GM23338 (cell line): Measurements from ENCODE around the gene CNTNAP4. TPM values are rescaled to one million over a fixed set of nuclear protein-coding genes. Genes with fewer than 3 reads are reported as not detected.

ENCODE experiments used
- ATAC-seq: fragments of 200-7000 bp; cut with Tn5 transposase; 3 replicates; pipeline ENCODE4 v1.9.1; 2020
- DNase-seq: peaks from one replicate; pipeline ENCODE4 v3.0.0-alpha.2; 2015; ENCODE audit warnings: low spot score
- H2AFZ ChIP-seq: fragments of 200-600 bp; sonication (generic); 2 replicates; pipeline ENCODE4 v1.8.0; 2016; ENCODE audit warnings: antibody characterized with exemption, mild to moderate bottlenecking, moderate library complexity
- H3F3A ChIP-seq: fragments of 200-600 bp; sonication (generic); replicated peaks from 2 replicates; pipeline ENCODE4 v1.8.0; 2017; ENCODE audit warnings: antibody characterized with exemption, mixed run types, low read depth
- H3K27ac ChIP-seq: fragments of 200-600 bp; sonication (generic); 2 replicates; pipeline ENCODE4 v1.6.1; 2016; ENCODE audit warnings: low read depth
- H3K27me3 ChIP-seq: fragments of 200-600 bp; sonication (generic); 2 replicates; pipeline ENCODE4 v1.8.0; 2016; ENCODE audit warnings: mild to moderate bottlenecking, mixed run types, moderate library complexity; ENCODE audit not compliant: insufficient read depth
- H3K36me3 ChIP-seq: fragments of 200-600 bp; sonication (generic); 2 replicates; pipeline ENCODE4 v1.8.0; 2016; ENCODE audit warnings: mild to moderate bottlenecking; ENCODE audit not compliant: insufficient read depth
- H3K4me1 ChIP-seq: fragments of 200-600 bp; sonication (generic); 2 replicates; pipeline ENCODE4 v1.8.0; 2016; ENCODE audit warnings: mild to moderate bottlenecking, moderate library complexity; ENCODE audit not compliant: insufficient read depth
- H3K4me2 ChIP-seq: fragments of 200-600 bp; sonication (generic); 2 replicates; pipeline ENCODE4 v1.7.1; 2017; ENCODE audit warnings: mixed run types
- H3K4me3 ChIP-seq: fragments of 200-600 bp; sonication (generic); 2 replicates; pipeline ENCODE4 v1.6.1; 2016; ENCODE audit warnings: mixed run types
- H3K79me2 ChIP-seq: fragments of 200-600 bp; sonication (generic); replicated peaks from 2 replicates; pipeline ENCODE4 v1.8.0; 2017; ENCODE audit warnings: mild to moderate bottlenecking; ENCODE audit not compliant: insufficient read depth
- H3K9me2 ChIP-seq: fragments of 200-600 bp; sonication (generic); 2 replicates; pipeline ENCODE4 v1.8.0; 2017; ENCODE audit not compliant: insufficient read depth
- H4K20me1 ChIP-seq: fragments of 200-600 bp; sonication (generic); replicated peaks from 2 replicates; pipeline ENCODE4 v1.8.0; 2017; ENCODE audit warnings: mild to moderate bottlenecking; ENCODE audit not compliant: insufficient read depth
- H3K27ac Mint-ChIP-seq: 2 replicates; pipeline ENCODE4 v1.8.0; 2020; ENCODE audit warnings: inconsistent platforms, mild to moderate bottlenecking, moderate library complexity, mixed read lengths
- H3K27me3 Mint-ChIP-seq: 3 replicates; pipeline ENCODE4 v1.8.0; 2022; ENCODE audit warnings: low read depth, mild to moderate bottlenecking, moderate library complexity, mixed read lengths, inconsistent platforms; ENCODE audit not compliant: insufficient read depth, poor library complexity
- H3K36me3 Mint-ChIP-seq: 3 replicates; pipeline ENCODE4 v1.8.0; 2021; ENCODE audit warnings: low read depth, mild to moderate bottlenecking, inconsistent platforms, moderate library complexity, mixed read lengths
- H3K4me1 Mint-ChIP-seq: 3 replicates; pipeline ENCODE4 v1.8.0; 2020; ENCODE audit warnings: mild to moderate bottlenecking, inconsistent platforms, mixed read lengths
- H3K4me3 Mint-ChIP-seq: 3 replicates; pipeline ENCODE4 v1.8.0; 2021; ENCODE audit warnings: moderate library complexity, mild to moderate bottlenecking, inconsistent platforms, mixed read lengths
- H3K9me3 Mint-ChIP-seq: 3 replicates; pipeline ENCODE4 v1.8.0; 2020; ENCODE audit warnings: moderate library complexity, mild to moderate bottlenecking, inconsistent platforms, mixed read lengths
- CREB1 ChIP-seq: fragments of 250-450 bp; sonication (Bioruptor Pico); IDR thresholded peaks from 2 replicates; pipeline ENCODE4 v1.5.0; 2020; ENCODE audit warnings: low read depth, mild to moderate bottlenecking, moderate library complexity
- ETS1 ChIP-seq: IDR thresholded peaks from 2 replicates; pipeline ENCODE4 v1.6.1; 2016; ENCODE audit warnings: antibody characterized with exemption
- EZH2 ChIP-seq: fragments of 200-600 bp; sonication (generic); IDR thresholded peaks from one replicate; pipeline ENCODE4 v1.8.0; 2017; ENCODE audit warnings: antibody characterized with exemption, mild to moderate bottlenecking, low read depth; ENCODE audit not compliant: unreplicated experiment
- EZH2phosphoT487 ChIP-seq: fragments of 200-600 bp; sonication (generic); IDR thresholded peaks from one replicate; pipeline ENCODE4 v1.8.1; 2018; ENCODE audit warnings: antibody characterized with exemption; ENCODE audit not compliant: unreplicated experiment
- JUNB ChIP-seq: IDR thresholded peaks from one replicate; pipeline ENCODE4 v1.6.1; 2016; ENCODE audit warnings: antibody characterized with exemption; ENCODE audit not compliant: unreplicated experiment
- NANOG ChIP-seq: IDR thresholded peaks from 2 replicates; pipeline ENCODE4 v1.6.1; 2016; ENCODE audit warnings: antibody characterized with exemption, borderline replicate concordance
- POLR2AphosphoS5 ChIP-seq: IDR thresholded peaks from 2 replicates; pipeline ENCODE4 v1.6.1; 2016; ENCODE audit warnings: antibody characterized with exemption, low read depth
- REST ChIP-seq: IDR thresholded peaks from one replicate; pipeline ENCODE4 v1.6.1; 2018; ENCODE audit warnings: antibody characterized with exemption; ENCODE audit not compliant: unreplicated experiment
- STAT1 ChIP-seq: IDR thresholded peaks from one replicate; pipeline ENCODE4 v1.6.1; 2016; ENCODE audit warnings: antibody characterized with exemption; ENCODE audit not compliant: unreplicated experiment
- ZNF114 ChIP-seq: fragments of 250-450 bp; sonication (Bioruptor Pico); IDR thresholded peaks from 2 replicates; pipeline ENCODE4 v1.5.0; 2020; ENCODE audit warnings: mild to moderate bottlenecking, moderate library complexity
- ZNF331 ChIP-seq: fragments of 250-450 bp; sonication (Bioruptor Pico); IDR thresholded peaks from 2 replicates; pipeline ENCODE4 v1.5.0; 2020; ENCODE audit warnings: low read depth, mild to moderate bottlenecking, moderate library complexity
- polyA plus RNA-seq: library from polyadenylated mRNA; unstranded; fragments of >200 nt; fragmentation: Nextera tagmentation; extraction: Ambion mirVana; gene quantifications from 2 replicates; pipeline ENCODE4 v1.2.1, GENCODE V29; 2016
- total RNA-seq: library from RNA; depleted of rRNA; stranded (reverse); fragments of >200 nt; shearing (Covaris generic); gene quantifications from 2 replicates; pipeline ENCODE4 v1.2.3, GENCODE V29; 2014
- TF ChIP-seq, protein P1 (sequence below): fragments of 250-450 bp; sonication (Bioruptor Pico); IDR thresholded peaks from 2 replicates; pipeline ENCODE4 v1.5.0; 2020; ENCODE audit warnings: mild to moderate bottlenecking, moderate library complexity
- TF ChIP-seq, protein P2 (sequence below), 2 experiments: fragments of 200-600 bp in 1 of 2; sonication (generic) in 1 of 2; conservative IDR thresholded peaks; 2 replicates each; pipeline versions ENCODE4 v1.5.1 to v1.6.1; 2016 to 2017; ENCODE audit warnings: antibody characterized with exemption in 2 of 2, low read depth in 2 of 2, mild to moderate bottlenecking in 2 of 2, moderate library complexity in 1 of 2

Gene CNTNAP4
- total and polyA plus RNA-seq, 2 experiments from 2014 or later: not detected

DNA sequence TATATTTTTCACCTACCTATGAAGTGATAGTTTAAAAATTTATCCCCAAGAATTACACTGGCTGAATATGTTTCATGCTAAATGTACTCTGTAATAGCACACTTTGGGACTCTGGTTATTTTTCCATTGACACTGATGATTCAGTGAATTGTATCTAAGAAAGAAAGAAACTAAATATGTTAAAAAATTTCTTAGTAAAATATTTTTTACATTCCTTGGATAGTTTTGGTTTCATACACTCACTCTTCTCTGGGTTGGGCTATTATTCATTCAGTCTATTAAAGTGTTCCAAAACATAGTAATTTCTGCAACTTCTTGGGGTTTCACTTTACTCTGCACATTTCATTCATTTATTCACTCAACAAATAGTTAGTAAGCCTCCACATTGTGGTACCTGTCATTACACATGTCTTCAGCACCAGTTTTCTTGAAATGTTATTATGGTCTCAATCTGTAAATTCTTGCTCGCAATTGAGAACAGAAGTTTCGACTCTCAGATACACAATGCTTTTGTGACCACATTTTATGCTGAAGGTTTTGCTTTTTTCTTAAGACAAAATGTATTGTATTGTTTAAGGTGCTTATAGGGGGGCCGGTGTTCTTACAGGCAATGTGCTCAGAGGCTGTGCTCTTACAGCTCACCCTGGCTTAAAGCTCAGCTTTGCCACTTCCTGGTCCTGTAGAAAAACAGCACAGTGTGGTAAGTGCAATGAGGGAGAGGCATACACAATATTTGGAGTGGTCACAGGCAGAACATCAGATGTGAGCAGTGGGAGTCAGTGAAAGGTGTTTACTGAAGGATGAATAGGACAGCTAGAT, 17.4 kb downstream of the CNTNAP4 start:
- peaks cover 3% of the 10 kb centered on the region; the same call in 2 of the 3 replicates for H3K36me3 Mint-ChIP-seq

More for the DNA sequence above, 17.4 kb downstream of the CNTNAP4 start:
- no peaks in the 10 kb centered on the region for H4K20me1 ChIP-seq
- TF ChIP-seq, protein P1, sequence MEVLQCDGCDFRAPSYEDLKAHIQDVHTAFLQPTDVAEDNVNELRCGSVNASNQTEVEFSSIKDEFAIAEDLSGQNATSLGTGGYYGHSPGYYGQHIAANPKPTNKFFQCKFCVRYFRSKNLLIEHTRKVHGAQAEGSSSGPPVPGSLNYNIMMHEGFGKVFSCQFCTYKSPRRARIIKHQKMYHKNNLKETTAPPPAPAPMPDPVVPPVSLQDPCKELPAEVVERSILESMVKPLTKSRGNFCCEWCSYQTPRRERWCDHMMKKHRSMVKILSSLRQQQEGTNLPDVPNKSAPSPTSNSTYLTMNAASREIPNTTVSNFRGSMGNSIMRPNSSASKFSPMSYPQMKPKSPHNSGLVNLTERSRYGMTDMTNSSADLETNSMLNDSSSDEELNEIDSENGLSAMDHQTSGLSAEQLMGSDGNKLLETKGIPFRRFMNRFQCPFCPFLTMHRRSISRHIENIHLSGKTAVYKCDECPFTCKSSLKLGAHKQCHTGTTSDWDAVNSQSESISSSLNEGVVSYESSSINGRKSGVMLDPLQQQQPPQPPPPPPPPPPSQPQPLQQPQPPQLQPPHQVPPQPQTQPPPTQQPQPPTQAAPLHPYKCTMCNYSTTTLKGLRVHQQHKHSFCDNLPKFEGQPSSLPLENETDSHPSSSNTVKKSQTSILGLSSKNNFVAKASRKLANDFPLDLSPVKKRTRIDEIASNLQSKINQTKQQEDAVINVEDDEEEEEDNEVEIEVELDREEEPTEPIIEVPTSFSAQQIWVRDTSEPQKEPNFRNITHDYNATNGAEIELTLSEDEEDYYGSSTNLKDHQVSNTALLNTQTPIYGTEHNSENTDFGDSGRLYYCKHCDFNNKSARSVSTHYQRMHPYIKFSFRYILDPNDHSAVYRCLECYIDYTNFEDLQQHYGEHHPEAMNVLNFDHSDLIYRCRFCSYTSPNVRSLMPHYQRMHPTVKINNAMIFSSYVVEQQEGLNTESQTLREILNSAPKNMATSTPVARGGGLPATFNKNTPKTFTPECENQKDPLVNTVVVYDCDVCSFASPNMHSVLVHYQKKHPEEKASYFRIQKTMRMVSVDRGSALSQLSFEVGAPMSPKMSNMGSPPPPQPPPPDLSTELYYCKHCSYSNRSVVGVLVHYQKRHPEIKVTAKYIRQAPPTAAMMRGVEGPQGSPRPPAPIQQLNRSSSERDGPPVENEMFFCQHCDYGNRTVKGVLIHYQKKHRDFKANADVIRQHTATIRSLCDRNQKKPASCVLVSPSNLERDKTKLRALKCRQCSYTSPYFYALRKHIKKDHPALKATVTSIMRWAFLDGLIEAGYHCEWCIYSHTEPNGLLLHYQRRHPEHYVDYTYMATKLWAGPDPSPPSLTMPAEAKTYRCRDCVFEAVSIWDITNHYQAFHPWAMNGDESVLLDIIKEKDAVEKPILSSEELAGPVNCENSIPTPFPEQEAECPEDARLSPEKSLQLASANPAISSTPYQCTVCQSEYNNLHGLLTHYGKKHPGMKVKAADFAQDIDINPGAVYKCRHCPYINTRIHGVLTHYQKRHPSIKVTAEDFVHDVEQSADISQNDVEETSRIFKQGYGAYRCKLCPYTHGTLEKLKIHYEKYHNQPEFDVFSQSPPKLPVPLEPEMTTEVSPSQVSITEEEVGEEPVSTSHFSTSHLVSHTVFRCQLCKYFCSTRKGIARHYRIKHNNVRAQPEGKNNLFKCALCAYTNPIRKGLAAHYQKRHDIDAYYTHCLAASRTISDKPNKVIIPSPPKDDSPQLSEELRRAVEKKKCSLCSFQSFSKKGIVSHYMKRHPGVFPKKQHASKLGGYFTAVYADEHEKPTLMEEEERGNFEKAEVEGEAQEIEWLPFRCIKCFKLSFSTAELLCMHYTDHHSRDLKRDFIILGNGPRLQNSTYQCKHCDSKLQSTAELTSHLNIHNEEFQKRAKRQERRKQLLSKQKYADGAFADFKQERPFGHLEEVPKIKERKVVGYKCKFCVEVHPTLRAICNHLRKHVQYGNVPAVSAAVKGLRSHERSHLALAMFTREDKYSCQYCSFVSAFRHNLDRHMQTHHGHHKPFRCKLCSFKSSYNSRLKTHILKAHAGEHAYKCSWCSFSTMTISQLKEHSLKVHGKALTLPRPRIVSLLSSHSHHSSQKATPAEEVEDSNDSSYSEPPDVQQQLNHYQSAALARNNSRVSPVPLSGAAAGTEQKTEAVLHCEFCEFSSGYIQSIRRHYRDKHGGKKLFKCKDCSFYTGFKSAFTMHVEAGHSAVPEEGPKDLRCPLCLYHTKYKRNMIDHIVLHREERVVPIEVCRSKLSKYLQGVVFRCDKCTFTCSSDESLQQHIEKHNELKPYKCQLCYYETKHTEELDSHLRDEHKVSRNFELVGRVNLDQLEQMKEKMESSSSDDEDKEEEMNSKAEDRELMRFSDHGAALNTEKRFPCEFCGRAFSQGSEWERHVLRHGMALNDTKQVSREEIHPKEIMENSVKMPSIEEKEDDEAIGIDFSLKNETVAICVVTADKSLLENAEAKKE (CRISPR knock-in tag): no peak
- TF ChIP-seq REST (no peak), JUNB (no peak), POLR2AphosphoS5 (no peak), ZNF114 (CRISPR knock-in tag) (no peak), EZH2 (no peak), ETS1 (no peak), NANOG (no peak), CREB1 (no peak), ZNF331 (CRISPR knock-in tag) (no peak), EZH2phosphoT487 (no peak), STAT1 (no peak)
- TF ChIP-seq, protein P2, sequence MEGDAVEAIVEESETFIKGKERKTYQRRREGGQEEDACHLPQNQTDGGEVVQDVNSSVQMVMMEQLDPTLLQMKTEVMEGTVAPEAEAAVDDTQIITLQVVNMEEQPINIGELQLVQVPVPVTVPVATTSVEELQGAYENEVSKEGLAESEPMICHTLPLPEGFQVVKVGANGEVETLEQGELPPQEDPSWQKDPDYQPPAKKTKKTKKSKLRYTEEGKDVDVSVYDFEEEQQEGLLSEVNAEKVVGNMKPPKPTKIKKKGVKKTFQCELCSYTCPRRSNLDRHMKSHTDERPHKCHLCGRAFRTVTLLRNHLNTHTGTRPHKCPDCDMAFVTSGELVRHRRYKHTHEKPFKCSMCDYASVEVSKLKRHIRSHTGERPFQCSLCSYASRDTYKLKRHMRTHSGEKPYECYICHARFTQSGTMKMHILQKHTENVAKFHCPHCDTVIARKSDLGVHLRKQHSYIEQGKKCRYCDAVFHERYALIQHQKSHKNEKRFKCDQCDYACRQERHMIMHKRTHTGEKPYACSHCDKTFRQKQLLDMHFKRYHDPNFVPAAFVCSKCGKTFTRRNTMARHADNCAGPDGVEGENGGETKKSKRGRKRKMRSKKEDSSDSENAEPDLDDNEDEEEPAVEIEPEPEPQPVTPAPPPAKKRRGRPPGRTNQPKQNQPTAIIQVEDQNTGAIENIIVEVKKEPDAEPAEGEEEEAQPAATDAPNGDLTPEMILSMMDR (conservative IDR thresholded peaks at IDR 0.05; ENCODE audit: low read depth in 2 of 2): no peak
- peaks cover 74% of the 10 kb centered on the region for H3K9me3 Mint-ChIP-seq
- no peaks in the 10 kb centered on the region for H3K27me3 ChIP-seq
- no peak overlapping the region for H3K4me3 Mint-ChIP-seq
- H3K4me1 ChIP-seq: no peaks in the 10 kb centered on the region
- H2AFZ ChIP-seq: no peak overlapping the region
- H3K4me2 ChIP-seq: no peak overlapping the region
- H3K36me3 ChIP-seq: no peaks in the 10 kb centered on the region
- ATAC-seq (no peak), DNase-seq (no peak)
- H3K9me2 ChIP-seq: no peaks in the 10 kb centered on the region
- H3K27ac ChIP-seq: no peak overlapping the region
- no peaks in the 10 kb centered on the region for H3K4me1 Mint-ChIP-seq
- no peak overlapping the region for H3K27ac Mint-ChIP-seq
- H3F3A ChIP-seq: no peaks in the 10 kb centered on the region
- H3K4me3 ChIP-seq: no peak overlapping the region
- no peaks in the 10 kb centered on the region for H3K79me2 ChIP-seq
- no peaks in the 10 kb centered on the region for H3K27me3 Mint-ChIP-seq
